B cell (primary cell): ENCODE results near the gene MST1R. TPM values are rescaled to one million over a fixed set of nuclear protein-coding genes. Genes with fewer than 3 reads are reported as not detected.

Experiments
- ATAC-seq: fragments of 200-7000 bp; cut with Tn5 transposase; one replicate; pipeline ENCODE4 v1.10.0; 2021; ENCODE audit warnings: low read depth, mild to moderate bottlenecking, moderate number of reproducible peaks, moderate library complexity
- CTCF ChIA-PET: fragments of 350-600 bp; sonication (Branson Sonifier 250); formaldehyde crosslinking; loops from one replicate; lab custom pipeline; 2021; ENCODE audit warnings: antibody characterized with exemption, inconsistent platforms; lab: Charles Lee
- POLR2A ChIA-PET: fragments of 350-600 bp; sonication (Branson Sonifier 250); formaldehyde crosslinking; loops from one replicate; lab custom pipeline; 2021; ENCODE audit warnings: antibody characterized with exemption; lab: Charles Lee
- DNase-seq: peaks from one replicate; pipeline ENCODE4 v3.0.0; 2013
- H2AFZ ChIP-seq: 2 replicates; pipeline ENCODE4 v1.6.1; 2012; ENCODE audit warnings: mild to moderate bottlenecking, low read depth, low read length; ENCODE audit not compliant: insufficient read depth, poor library complexity, severe bottlenecking
- H3K27ac ChIP-seq, 2 donors: 1 replicate in 1 of 2; 2 replicates in 1 of 2; pipeline ENCODE4 v1.5.1; 2012 to 2013; ENCODE audit warnings: low read length in 2 of 2, mild to moderate bottlenecking in 2 of 2, moderate library complexity in 1 of 2
- H3K27me3 ChIP-seq, 4 experiments: fragments of 200-600 bp in 1 of 4; sonication (generic) in 1 of 4; replicated peaks in 1 of 4; 1 replicate in 2 of 4; 2 replicates in 2 of 4; pipeline versions ENCODE4 v1.6.1 to v1.7.0; 2013 to 2016; ENCODE audit warnings: low read length in 3 of 4, mild to moderate bottlenecking in 2 of 4, mixed read lengths in 1 of 4, moderate library complexity in 1 of 4; ENCODE audit not compliant: insufficient read depth in 4 of 4, control insufficient read depth in 3 of 4; ENCODE audit errors: control extremely low read depth in 1 of 4
- H3K36me3 ChIP-seq, 2 experiments: replicated peaks in 1 of 2; 1 replicate in 1 of 2; 2 replicates in 1 of 2; pipeline versions ENCODE4 v1.6.1 to v1.7.1; 2013; ENCODE audit warnings: low read length in 1 of 2; ENCODE audit not compliant: insufficient read depth in 2 of 2, control insufficient read depth in 1 of 2; ENCODE audit errors: control extremely low read depth in 1 of 2, extremely low read depth in 1 of 2
- H3K4me1 ChIP-seq, 2 donors: fragments of 200-600 bp in 1 of 2; sonication (generic) in 1 of 2; 1 replicate in 1 of 2; 2 replicates in 1 of 2; pipeline versions ENCODE4 v1.5.1 to v1.6.1; 2013 to 2017; ENCODE audit warnings: low read length in 2 of 2; ENCODE audit not compliant: control insufficient read depth in 2 of 2, insufficient read depth in 2 of 2
- H3K4me2 ChIP-seq: replicated peaks from 2 replicates; pipeline ENCODE3; 2012; ENCODE audit warnings: mild to moderate bottlenecking, low read depth, low read length; ENCODE audit not compliant: poor library complexity, severe bottlenecking
- H3K4me3 ChIP-seq, 5 experiments: fragments of 200-600 bp in 1 of 5; sonication (generic) in 1 of 5; 1 replicate in 3 of 5; 2 replicates in 2 of 5; pipeline versions ENCODE4 v1.5.1 to v1.7.0; 2011 to 2016; ENCODE audit warnings: low read length in 4 of 5, mild to moderate bottlenecking in 4 of 5, low read depth in 2 of 5, control low read depth in 1 of 5, moderate library complexity in 1 of 5; ENCODE audit not compliant: insufficient read depth in 1 of 5; ENCODE audit errors: control extremely low read depth in 1 of 5, extremely low read depth in 1 of 5
- H3K79me2 ChIP-seq: fragments of 200-600 bp; sonication (generic); one replicate; pipeline ENCODE4 v1.6.0; 2016; ENCODE audit warnings: low read length; ENCODE audit not compliant: control insufficient read depth, insufficient read depth
- H3K9ac ChIP-seq: fragments of 200-600 bp; sonication (generic); 2 replicates; pipeline ENCODE4 v1.6.1; 2017; ENCODE audit warnings: mild to moderate bottlenecking, low read length, moderate library complexity
- H3K9me3 ChIP-seq, 3 donors: one replicate each; pipeline versions ENCODE4 v1.6.1 to v1.7.1; 2013; ENCODE audit warnings: low read length in 2 of 3; ENCODE audit not compliant: control insufficient read depth in 2 of 3, insufficient read depth in 1 of 3; ENCODE audit errors: control extremely low read depth in 1 of 3
- H4K20me1 ChIP-seq: 2 replicates; pipeline ENCODE4 v1.6.0; 2012; ENCODE audit warnings: mild to moderate bottlenecking, low read length; ENCODE audit not compliant: insufficient read depth, control insufficient read depth, poor library complexity, severe bottlenecking
- H3K27ac Mint-ChIP-seq: one replicate; pipeline ENCODE4 v1.8.0; 2021; ENCODE audit warnings: mixed read lengths
- H3K27me3 Mint-ChIP-seq: one replicate; pipeline ENCODE4 v1.8.0; 2021; ENCODE audit warnings: mixed read lengths
- H3K4me1 Mint-ChIP-seq: one replicate; pipeline ENCODE4 v1.8.0; 2021; ENCODE audit warnings: mixed read lengths
- H3K4me3 Mint-ChIP-seq: one replicate; pipeline ENCODE4 v1.8.0; 2021; ENCODE audit warnings: mixed read lengths
- H3K9me3 Mint-ChIP-seq: one replicate; pipeline ENCODE4 v1.8.0; 2022; ENCODE audit warnings: mixed read lengths; ENCODE audit not compliant: insufficient read depth
- EZH2 ChIP-seq: IDR thresholded peaks from 2 replicates; pipeline ENCODE4 v1.6.1; 2012; ENCODE audit warnings: borderline replicate concordance, low read depth, mild to moderate bottlenecking, moderate library complexity, low read length; ENCODE audit not compliant: insufficient read depth, poor library complexity, severe bottlenecking
- WGBS: methylation state at CpG from one replicate; pipeline ENCODE4 v1.1.5; 2013; ENCODE audit warnings: missing lambda C conversion rate; ENCODE audit not compliant: insufficient coverage; 5-methylcytosine and 5-hydroxymethylcytosine counted together
- intact Hi-C: fragments of 100-400 bp; cut with micrococcal nuclease; formaldehyde crosslinking; loops from one replicate; pipeline ENCODE4 v1.10.0; 2022
- polyA plus RNA-seq: library from polyadenylated mRNA; depleted of rRNA; stranded (reverse); fragments of >200 nt; gene quantifications from 2 replicates; pipeline ENCODE4 v1.2.3, GENCODE V29; 2012
- total RNA-seq, 2 donors: library from RNA; stranded (reverse); fragments of 120-200 nt in 1 of 2; gene quantifications; 1 replicate in 1 of 2; 2 replicates in 1 of 2; pipeline versions ENCODE4 v1.2.3 to v1.2.4, GENCODE V29; 2013 to 2022
- TF ChIP-seq, protein P1 (sequence below): fragments of 200-600 bp; IDR thresholded peaks from one replicate; pipeline ENCODE4 v1.8.0; 2022; ENCODE audit warnings: antibody characterized with exemption, mild to moderate bottlenecking

Gene MST1R
- total and polyA plus RNA-seq, 2 donors (not counting 1 experiment from before 2014, with no cell fraction given): 1.7 to 2.4 TPM

GRCh38 chr3:49912881-49913281 lies 9.2 kb upstream of the MST1R start:
- no peak overlapping the region for H3K4me3 ChIP-seq
- CTCF ChIA-PET: no interaction called here
- H3K27ac Mint-ChIP-seq: no peak overlapping the region

DNA sequence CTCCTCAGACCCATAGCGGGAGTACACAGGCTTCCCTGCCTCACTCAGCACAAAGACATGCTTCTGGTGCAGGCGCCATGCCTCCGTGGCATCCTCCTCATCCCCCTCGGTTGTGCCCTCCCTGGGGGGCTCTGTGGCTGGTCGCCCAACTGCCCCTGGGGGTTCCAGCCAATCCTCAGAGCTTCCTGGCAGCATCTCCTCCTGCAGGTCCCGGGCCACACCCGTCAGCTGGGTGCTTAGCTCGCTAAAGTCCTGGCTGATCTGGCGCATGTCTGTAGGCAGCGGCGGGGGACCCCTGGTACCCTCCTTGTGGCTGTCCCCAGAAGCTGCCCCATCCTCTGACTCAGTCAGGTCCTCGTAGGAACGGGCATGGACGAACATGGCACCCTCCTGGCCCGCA lies 7.9 kb upstream of the MST1R start:
- H3K27me3 Mint-ChIP-seq: no peaks in the 10 kb centered on the region
- H3K9me3 Mint-ChIP-seq: no peaks in the 10 kb centered on the region
- Histone ChIP-seq H3K4me2 (no peak overlapping the region), H3K27ac (no peak overlapping the region), H3K4me1 (peaks cover 1 to 2% of the 10 kb centered on the region in 2 donors), H3K27me3 (no peaks in the 10 kb centered on the region), H3K9me3 (no peaks in the 10 kb centered on the region), H2AFZ (no peak overlapping the region), H3K9ac (no peak overlapping the region), H3K36me3 (peaks cover 0 to 6% of the 10 kb centered on the region in 2 experiments), H4K20me1 (no peaks in the 10 kb centered on the region), H3K79me2 (no peaks in the 10 kb centered on the region), H3K4me3 (no peak overlapping the region)
- CTCF ChIA-PET: no interaction called here
- intact Hi-C loops: no loop called here
- H3K27ac Mint-ChIP-seq: no peak overlapping the region
- ATAC-seq: no peak
- WGBS: 91% methylated on average over 15 of the region's 15 CpGs
- no peak for DNase-seq
- POLR2A ChIA-PET: no interaction called here
- no peak for TF ChIP-seq EZH2
- TF ChIP-seq, protein P1, sequence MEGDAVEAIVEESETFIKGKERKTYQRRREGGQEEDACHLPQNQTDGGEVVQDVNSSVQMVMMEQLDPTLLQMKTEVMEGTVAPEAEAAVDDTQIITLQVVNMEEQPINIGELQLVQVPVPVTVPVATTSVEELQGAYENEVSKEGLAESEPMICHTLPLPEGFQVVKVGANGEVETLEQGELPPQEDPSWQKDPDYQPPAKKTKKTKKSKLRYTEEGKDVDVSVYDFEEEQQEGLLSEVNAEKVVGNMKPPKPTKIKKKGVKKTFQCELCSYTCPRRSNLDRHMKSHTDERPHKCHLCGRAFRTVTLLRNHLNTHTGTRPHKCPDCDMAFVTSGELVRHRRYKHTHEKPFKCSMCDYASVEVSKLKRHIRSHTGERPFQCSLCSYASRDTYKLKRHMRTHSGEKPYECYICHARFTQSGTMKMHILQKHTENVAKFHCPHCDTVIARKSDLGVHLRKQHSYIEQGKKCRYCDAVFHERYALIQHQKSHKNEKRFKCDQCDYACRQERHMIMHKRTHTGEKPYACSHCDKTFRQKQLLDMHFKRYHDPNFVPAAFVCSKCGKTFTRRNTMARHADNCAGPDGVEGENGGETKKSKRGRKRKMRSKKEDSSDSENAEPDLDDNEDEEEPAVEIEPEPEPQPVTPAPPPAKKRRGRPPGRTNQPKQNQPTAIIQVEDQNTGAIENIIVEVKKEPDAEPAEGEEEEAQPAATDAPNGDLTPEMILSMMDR: no peak
- peaks cover 4% of the 10 kb centered on the region for H3K4me1 Mint-ChIP-seq
- no peak overlapping the region for H3K4me3 Mint-ChIP-seq

More at GRCh38 chr3:49912881-49913281, 9.2 kb upstream of the MST1R start:
- H2AFZ ChIP-seq: no peak overlapping the region
- no peak overlapping the region for H3K27ac ChIP-seq
- Mint-ChIP-seq H3K4me3 (no peak overlapping the region), H3K4me1 (no peaks in the 10 kb centered on the region), H3K9me3 (no peaks in the 10 kb centered on the region), H3K27me3 (no peaks in the 10 kb centered on the region)
- 92% methylated on average over 4 of the region's 4 CpGs for WGBS
- no peaks in the 10 kb centered on the region for H4K20me1 ChIP-seq
- H3K4me2 ChIP-seq: no peak overlapping the region
- POLR2A ChIA-PET: no interaction called here
- ATAC-seq: no peak
- peaks cover 0 to 6% of the 10 kb centered on the region in 2 experiments for H3K36me3 ChIP-seq
- DNase-seq: no peak
- H3K9me3 ChIP-seq: no peaks in the 10 kb centered on the region
- intact Hi-C loops: no loop called here
- TF ChIP-seq, protein P1: no peak
- no peak for TF ChIP-seq EZH2
- no peak overlapping the region for H3K9ac ChIP-seq
- H3K27me3 ChIP-seq: no peaks in the 10 kb centered on the region
- H3K4me1 ChIP-seq: no peaks in the 10 kb centered on the region
- no peaks in the 10 kb centered on the region for H3K79me2 ChIP-seq
